Measurements from ENCODE around the gene USP12.
A peak's percentile ranks its signal among the peaks of the same experiment; 100 is the strongest.

Gene USP12

DNA sequence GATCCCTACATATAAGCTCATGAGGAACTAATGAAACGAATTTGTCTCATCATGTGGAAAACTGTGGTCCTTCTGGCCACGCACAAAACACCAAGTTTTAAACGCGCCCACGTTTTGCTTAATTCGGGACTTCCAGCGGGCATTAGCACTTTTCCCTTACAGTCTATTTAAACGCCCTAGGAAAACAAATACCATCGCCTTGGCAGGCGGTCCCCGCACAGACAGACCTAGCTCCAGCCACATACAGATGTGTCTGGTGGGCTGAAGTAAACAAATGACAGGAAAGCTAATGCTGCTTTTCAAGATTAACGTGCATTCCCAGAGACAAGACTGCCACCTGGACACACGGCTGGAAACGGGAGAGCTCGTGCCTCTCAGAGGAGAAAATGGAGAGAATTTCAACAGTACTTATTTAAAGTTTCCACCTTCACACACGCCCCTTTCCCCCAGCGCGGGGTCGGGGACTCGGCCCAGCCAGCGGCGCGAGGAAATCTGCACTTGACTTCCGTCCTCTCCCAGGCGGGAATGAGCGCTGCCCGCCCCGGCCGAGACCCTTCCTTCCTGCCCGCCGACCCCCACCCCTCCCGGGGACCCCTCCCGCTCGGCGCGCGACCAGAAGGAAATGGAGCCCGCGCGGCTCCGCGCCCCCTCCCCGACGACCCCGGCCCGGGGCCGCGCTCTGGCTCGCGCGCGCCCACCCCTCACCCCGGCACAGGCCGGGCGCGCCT is 931 bp downstream of the USP12 start:
- no peaks in the 10 kb centered on the region for H3K9me3 ChIP-seq
- DNase-seq = peak; percentile 54
- H3K4me1 ChIP-seq = no peaks in the 10 kb centered on the region; the same call in 1 of the 2 replicates
- no peaks in the 10 kb centered on the region for H3K36me3 ChIP-seq
- H3K27me3 ChIP-seq = no peaks in the 10 kb centered on the region
- H3K4me3 ChIP-seq (ENCODE audit: low read depth, low read length) = peak overlapping the region; percentile 64
- TF ChIP-seq, protein P1, sequence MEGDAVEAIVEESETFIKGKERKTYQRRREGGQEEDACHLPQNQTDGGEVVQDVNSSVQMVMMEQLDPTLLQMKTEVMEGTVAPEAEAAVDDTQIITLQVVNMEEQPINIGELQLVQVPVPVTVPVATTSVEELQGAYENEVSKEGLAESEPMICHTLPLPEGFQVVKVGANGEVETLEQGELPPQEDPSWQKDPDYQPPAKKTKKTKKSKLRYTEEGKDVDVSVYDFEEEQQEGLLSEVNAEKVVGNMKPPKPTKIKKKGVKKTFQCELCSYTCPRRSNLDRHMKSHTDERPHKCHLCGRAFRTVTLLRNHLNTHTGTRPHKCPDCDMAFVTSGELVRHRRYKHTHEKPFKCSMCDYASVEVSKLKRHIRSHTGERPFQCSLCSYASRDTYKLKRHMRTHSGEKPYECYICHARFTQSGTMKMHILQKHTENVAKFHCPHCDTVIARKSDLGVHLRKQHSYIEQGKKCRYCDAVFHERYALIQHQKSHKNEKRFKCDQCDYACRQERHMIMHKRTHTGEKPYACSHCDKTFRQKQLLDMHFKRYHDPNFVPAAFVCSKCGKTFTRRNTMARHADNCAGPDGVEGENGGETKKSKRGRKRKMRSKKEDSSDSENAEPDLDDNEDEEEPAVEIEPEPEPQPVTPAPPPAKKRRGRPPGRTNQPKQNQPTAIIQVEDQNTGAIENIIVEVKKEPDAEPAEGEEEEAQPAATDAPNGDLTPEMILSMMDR (IDR thresholded peaks at IDR 0.05; ENCODE audit: low read depth, low read length) = peak; percentile 1; the same call in 1 of the 2 replicates

DNA sequence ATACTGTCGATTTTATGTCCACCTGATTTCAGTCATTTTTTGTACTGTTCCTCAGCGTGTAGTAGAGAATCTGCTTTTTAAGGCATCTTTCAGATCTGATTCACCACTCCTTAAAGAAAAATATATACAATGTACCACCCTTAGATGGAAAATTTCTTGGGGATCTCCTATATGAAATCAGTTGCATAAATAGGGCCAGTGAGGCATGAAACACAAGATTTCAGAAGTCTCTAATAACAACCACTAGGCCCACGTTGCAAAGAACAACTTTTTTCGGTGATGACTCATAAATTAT is 1.4 kb downstream of the USP12 start:
- DNase-seq = no peak
- TF ChIP-seq, protein P1 (IDR thresholded peaks at IDR 0.05; ENCODE audit: low read depth, low read length) = no peak
- H3K27me3 ChIP-seq = no peaks in the 10 kb centered on the region
- no peaks in the 10 kb centered on the region for H3K9me3 ChIP-seq
- no peaks in the 10 kb centered on the region; the same call in 1 of the 2 replicates for H3K4me1 ChIP-seq
- no peaks in the 10 kb centered on the region for H3K36me3 ChIP-seq
- H3K4me3 ChIP-seq (ENCODE audit: low read depth, low read length) = peak overlapping the region; percentile 64

DNA sequence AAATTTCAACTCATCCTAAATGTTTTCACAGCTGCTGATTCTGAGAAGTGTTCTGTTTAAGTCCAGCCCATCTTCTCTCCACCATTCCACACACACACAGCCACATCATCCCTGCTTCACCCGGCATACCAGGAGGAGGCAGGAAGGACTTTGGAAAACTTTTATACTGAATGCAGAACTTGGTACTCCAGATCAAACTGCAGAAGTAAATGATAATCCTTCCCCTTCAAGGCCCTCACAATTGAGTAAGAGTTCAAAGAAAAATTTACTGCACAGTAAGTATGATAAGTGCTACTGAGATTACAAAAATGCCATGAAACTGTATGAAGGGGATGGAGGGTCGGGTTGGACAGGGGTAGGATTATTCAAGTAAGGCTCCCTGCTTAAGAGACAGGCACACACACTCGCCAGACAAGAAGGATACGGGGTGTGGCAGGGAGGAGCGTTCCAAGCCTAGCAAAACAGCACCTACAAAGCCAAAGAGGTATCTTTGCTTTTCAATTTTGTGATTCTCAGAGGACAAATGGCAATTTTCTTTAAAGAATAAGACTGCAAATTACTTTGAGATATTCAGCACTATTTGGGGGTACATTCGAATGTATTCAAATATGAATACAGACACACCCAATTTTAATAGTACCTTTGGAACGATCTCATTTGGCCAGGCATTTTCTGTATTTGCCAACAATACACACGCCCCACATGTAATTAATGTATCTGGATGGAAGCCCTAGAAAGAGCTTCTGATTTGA is 2.5 kb downstream of the USP12 start:
- Histone ChIP-seq H3K9me3 (no peaks in the 10 kb centered on the region), H3K36me3 (no peaks in the 10 kb centered on the region), H3K4me1 (no peaks in the 10 kb centered on the region; the same call in 1 of the 2 replicates), H3K4me3 (ENCODE audit: low read depth, low read length) (no peak overlapping the region), H3K27me3 (no peaks in the 10 kb centered on the region)
- no peak for DNase-seq
- TF ChIP-seq, protein P1 (IDR thresholded peaks at IDR 0.05; ENCODE audit: low read depth, low read length) = no peak

DNA sequence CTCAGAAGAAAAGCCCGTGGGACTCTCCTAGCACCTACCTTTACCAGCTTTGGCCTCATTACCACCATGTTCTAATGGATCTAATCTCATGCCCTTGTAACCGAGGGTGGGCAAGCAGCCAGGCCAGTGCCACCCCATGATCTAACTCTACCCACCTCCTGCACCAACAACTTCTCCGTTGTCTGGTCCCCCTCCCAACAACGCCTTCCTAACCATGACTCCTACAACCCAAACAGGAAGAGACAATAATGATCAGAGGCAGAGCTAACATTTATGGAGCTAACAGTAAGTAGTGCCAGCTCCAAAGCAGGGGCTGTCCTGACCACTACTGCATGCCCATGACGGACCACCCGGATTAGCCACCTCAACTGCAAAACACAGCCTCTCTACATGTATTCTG is 3.5 kb downstream of the USP12 start:
- TF ChIP-seq, protein P1 (IDR thresholded peaks at IDR 0.05; ENCODE audit: low read depth, low read length) = no peak
- Histone ChIP-seq H3K27me3 (no peaks in the 10 kb centered on the region), H3K4me3 (ENCODE audit: low read depth, low read length) (no peak overlapping the region), H3K36me3 (no peaks in the 10 kb centered on the region), H3K4me1 (no peaks in the 10 kb centered on the region; the same call in 1 of the 2 replicates), H3K9me3 (no peaks in the 10 kb centered on the region)
- DNase-seq = no peak

DNA sequence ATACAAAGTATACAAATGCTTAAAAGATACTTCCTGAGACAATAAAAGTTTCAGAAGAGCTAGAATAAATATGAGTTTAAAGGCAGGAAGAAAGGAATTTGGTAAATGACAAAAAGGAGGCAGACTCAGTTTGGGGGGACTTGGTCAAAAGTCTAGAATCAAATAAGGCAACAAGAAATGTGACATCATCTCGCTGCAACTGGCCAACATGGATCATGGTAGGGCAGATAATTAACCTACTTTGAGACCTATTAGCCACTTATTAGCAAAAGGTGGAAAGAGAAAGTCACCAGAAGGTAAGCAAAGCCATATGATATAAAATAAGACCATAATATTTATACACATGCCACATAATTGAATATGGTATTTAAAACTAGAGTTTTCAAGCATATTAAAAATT is 5.3 kb downstream of the USP12 start:
- no peak overlapping the region for H3K4me3 ChIP-seq (ENCODE audit: low read depth, low read length)
- no peak for DNase-seq
- TF ChIP-seq, protein P1 (IDR thresholded peaks at IDR 0.05; ENCODE audit: low read depth, low read length) = no peak
- no peaks in the 10 kb centered on the region for H3K9me3 ChIP-seq
- H3K36me3 ChIP-seq = no peaks in the 10 kb centered on the region
- no peaks in the 10 kb centered on the region; the same call in 1 of the 2 replicates for H3K4me1 ChIP-seq
- H3K27me3 ChIP-seq = no peaks in the 10 kb centered on the region

DNA sequence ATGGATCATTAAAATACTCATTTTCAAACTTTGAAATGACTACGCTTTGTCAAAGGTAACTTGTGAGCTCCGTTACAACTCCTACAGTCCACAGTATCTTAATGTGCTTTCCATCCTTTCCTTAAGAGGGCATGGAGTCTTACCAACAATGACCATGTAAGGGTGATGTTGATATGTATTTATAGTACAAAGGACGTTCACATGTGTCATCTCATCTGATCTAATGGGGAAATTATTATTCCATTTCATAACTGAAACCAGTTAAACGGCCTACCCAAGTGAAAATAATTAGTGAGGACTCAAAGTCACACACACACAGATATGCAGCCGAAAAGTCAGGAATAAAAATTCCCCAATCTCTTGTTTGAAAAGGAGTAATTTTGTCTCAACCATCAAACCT is 9.6 kb downstream of the USP12 start:
- TF ChIP-seq, protein P1 (IDR thresholded peaks at IDR 0.05; ENCODE audit: low read depth, low read length) = no peak
- no peaks in the 10 kb centered on the region for H3K9me3 ChIP-seq

More for the DNA sequence above, 9.6 kb downstream of the USP12 start:
- no peak for DNase-seq
- H3K27me3 ChIP-seq = no peaks in the 10 kb centered on the region
- H3K4me1 ChIP-seq = no peaks in the 10 kb centered on the region; the same call in 1 of the 2 replicates
- no peaks in the 10 kb centered on the region for H3K36me3 ChIP-seq
- H3K4me3 ChIP-seq (ENCODE audit: low read depth, low read length) = no peak overlapping the region
